ENCODE results near the gene PRDM15.

DNA sequence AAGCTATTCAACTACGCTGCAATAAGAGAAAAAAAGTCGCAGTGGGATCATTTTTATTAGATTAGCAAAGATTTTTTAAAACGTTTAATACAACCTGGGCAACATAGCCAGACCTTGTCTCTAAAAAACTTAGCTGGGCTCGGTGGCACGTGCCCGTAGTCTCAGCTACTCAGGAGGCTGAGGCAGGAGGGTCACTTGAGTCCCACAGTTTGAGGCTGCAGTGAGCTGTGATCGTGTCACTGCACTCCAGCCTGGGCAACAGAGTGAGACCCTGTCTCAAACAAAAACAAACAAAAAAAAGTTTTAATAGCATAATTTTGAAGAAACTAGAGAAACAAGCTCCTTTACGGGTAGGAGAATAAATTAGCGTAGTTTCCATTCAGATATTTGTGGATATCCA lies 1.0 kb upstream of the PRDM15 start:
- no peak for TF ChIP-seq EZH2phosphoT487 (IDR thresholded peaks at IDR 0.05; ENCODE audit: low read depth)
- TF ChIP-seq, protein P1, sequence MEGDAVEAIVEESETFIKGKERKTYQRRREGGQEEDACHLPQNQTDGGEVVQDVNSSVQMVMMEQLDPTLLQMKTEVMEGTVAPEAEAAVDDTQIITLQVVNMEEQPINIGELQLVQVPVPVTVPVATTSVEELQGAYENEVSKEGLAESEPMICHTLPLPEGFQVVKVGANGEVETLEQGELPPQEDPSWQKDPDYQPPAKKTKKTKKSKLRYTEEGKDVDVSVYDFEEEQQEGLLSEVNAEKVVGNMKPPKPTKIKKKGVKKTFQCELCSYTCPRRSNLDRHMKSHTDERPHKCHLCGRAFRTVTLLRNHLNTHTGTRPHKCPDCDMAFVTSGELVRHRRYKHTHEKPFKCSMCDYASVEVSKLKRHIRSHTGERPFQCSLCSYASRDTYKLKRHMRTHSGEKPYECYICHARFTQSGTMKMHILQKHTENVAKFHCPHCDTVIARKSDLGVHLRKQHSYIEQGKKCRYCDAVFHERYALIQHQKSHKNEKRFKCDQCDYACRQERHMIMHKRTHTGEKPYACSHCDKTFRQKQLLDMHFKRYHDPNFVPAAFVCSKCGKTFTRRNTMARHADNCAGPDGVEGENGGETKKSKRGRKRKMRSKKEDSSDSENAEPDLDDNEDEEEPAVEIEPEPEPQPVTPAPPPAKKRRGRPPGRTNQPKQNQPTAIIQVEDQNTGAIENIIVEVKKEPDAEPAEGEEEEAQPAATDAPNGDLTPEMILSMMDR (IDR thresholded peaks at IDR 0.05; ENCODE audit: low read depth, low read length): no peak

Data from OCI-LY3 (cell line).